Naive thymus-derived CD4-positive, alpha-beta T cell (primary cell): ENCODE measurements around the gene ARHGAP6. TPM values are rescaled to one million over a fixed set of nuclear protein-coding genes. Genes with fewer than 3 reads are reported as not detected.

Source experiments
- ATAC-seq: fragments of 150-1000 bp; cut with Tn5 transposase; 2 replicates; pipeline ENCODE4 v1.10.0; 2021; ENCODE audit warnings: mild to moderate bottlenecking, moderate library complexity
- CTCF ChIA-PET: fragments of 350-600 bp; sonication (Branson Sonifier 250); formaldehyde crosslinking; loops from one replicate; lab custom pipeline; 2021; ENCODE audit warnings: antibody characterized with exemption; lab: Charles Lee
- POLR2A ChIA-PET: fragments of 350-600 bp; sonication (Branson Sonifier 250); formaldehyde crosslinking; loops from one replicate; lab custom pipeline; 2021; ENCODE audit warnings: antibody characterized with exemption, inconsistent platforms; lab: Charles Lee
- DNase-seq, 9 donors: peaks; one replicate each; pipeline versions ENCODE4 v3.0.0 to v3.0.0-alpha.2; 2020 to 2022; ENCODE audit warnings: mixed read lengths in 1 of 9
- H3K27ac ChIP-seq: one replicate; pipeline ENCODE4 v1.7.0; 2013; ENCODE audit warnings: mild to moderate bottlenecking, low read depth, low read length, moderate library complexity
- H3K27me3 ChIP-seq, 2 donors: one replicate each; pipeline ENCODE4 v1.7.0; 2013; ENCODE audit warnings: low read length in 2 of 2, mild to moderate bottlenecking in 2 of 2, moderate library complexity in 2 of 2; ENCODE audit not compliant: control insufficient read depth in 2 of 2, insufficient read depth in 2 of 2
- H3K36me3 ChIP-seq, 3 experiments: 1 replicate in 2 of 3; 2 replicates in 1 of 3; pipeline ENCODE4 v1.7.0; 2013; ENCODE audit warnings: low read length in 3 of 3, mild to moderate bottlenecking in 3 of 3, moderate library complexity in 1 of 3; ENCODE audit not compliant: insufficient read depth in 3 of 3, control insufficient read depth in 2 of 3
- H3K4me1 ChIP-seq, 2 donors: one replicate each; pipeline ENCODE4 v1.7.0; 2013; ENCODE audit warnings: low read length in 2 of 2, mild to moderate bottlenecking in 2 of 2, moderate library complexity in 1 of 2; ENCODE audit not compliant: control insufficient read depth in 2 of 2, insufficient read depth in 2 of 2
- H3K4me3 ChIP-seq: 2 replicates; pipeline ENCODE4 v1.7.0; 2013; ENCODE audit warnings: mild to moderate bottlenecking, low read length
- H3K9me3 ChIP-seq, 3 experiments: 1 replicate in 2 of 3; 2 replicates in 1 of 3; pipeline ENCODE4 v1.7.0; 2013; ENCODE audit warnings: low read length in 3 of 3; ENCODE audit not compliant: control insufficient read depth in 2 of 3
- H3K27ac Mint-ChIP-seq, 9 donors: one replicate each; pipeline ENCODE4 v1.8.0; 2020 to 2022; ENCODE audit warnings: mixed read lengths in 9 of 9, mild to moderate bottlenecking in 8 of 9, moderate library complexity in 5 of 9, inconsistent platforms in 2 of 9
- H3K27me3 Mint-ChIP-seq, 5 donors: one replicate each; pipeline ENCODE4 v1.8.0; 2021 to 2022; ENCODE audit warnings: mixed read lengths in 5 of 5, mild to moderate bottlenecking in 1 of 5
- H3K36me3 Mint-ChIP-seq, 5 donors: one replicate each; pipeline ENCODE4 v1.8.0; 2020 to 2022; ENCODE audit warnings: mixed read lengths in 5 of 5, mild to moderate bottlenecking in 3 of 5, inconsistent platforms in 1 of 5
- H3K4me1 Mint-ChIP-seq, 7 donors: one replicate each; pipeline ENCODE4 v1.8.0; 2020 to 2022; ENCODE audit warnings: mixed read lengths in 7 of 7, mild to moderate bottlenecking in 3 of 7, inconsistent platforms in 1 of 7
- H3K4me3 Mint-ChIP-seq, 10 donors: one replicate each; pipeline ENCODE4 v1.8.0; 2020 to 2022; ENCODE audit warnings: mild to moderate bottlenecking in 10 of 10, mixed read lengths in 10 of 10, moderate library complexity in 6 of 10, inconsistent platforms in 2 of 10
- H3K9me3 Mint-ChIP-seq, 11 donors: one replicate each; pipeline ENCODE4 v1.8.0; 2020 to 2022; ENCODE audit warnings: mixed read lengths in 11 of 11, mild to moderate bottlenecking in 4 of 11, inconsistent platforms in 1 of 11, moderate library complexity in 1 of 11
- intact Hi-C, 2 donors: fragments of 100-400 bp; cut with micrococcal nuclease; formaldehyde crosslinking; loops; one replicate each; pipeline ENCODE4 v1.15.1; 2023
- polyA plus RNA-seq, 2 donors: library from polyadenylated mRNA; unstranded; fragments of 300-500 nt; fragmentation: Illumina TruSeq; gene quantifications; one replicate each; pipeline ENCODE4 v1.2.3, GENCODE V29; 2021
- total RNA-seq, 6 experiments: library from RNA in 5 of 6; stranded (reverse) in 5 of 6; gene quantifications; 1 replicate in 5 of 6; 2 replicates in 1 of 6; pipeline ENCODE4 v1.2.3 and lab custom pipeline; 2021 to 2026

The ARHGAP6 gene
- total RNA-seq (under 1 TPM in 2 of 5 experiments, not detected in 3; 0.11 to 0.83 TPM), polyA plus RNA-seq (not detected), total RNA-seq (lab: John Stamatoyannopoulos, UW) (not detected)

- Mint-ChIP-seq H3K9me3 (peaks cover 0 to 5% (median 0%) of the 10 kb centered on the region in 11 donors), H3K4me1 (peaks cover 0 to 12% (median 3%) of the 10 kb centered on the region in 7 donors), H3K36me3 (no peaks in the 10 kb centered on the region), H3K27me3 (peaks cover 32 to 57% (median 44%) of the 10 kb centered on the region in 5 donors), H3K4me3 (peak within 1 kb of the TSS in 5 of 10 donors; percentile 8 to 70 (median 40)), H3K27ac (no peak within 1 kb of the TSS)
- Histone ChIP-seq H3K27me3 (no peaks in the 10 kb centered on the region), H3K4me1 (no peaks in the 10 kb centered on the region), H3K27ac (no peak within 1 kb of the TSS), H3K4me3 (no peak within 1 kb of the TSS), H3K36me3 (no peaks in the 10 kb centered on the region), H3K9me3 (no peaks in the 10 kb centered on the region)
- intact Hi-C loops: no loop called here
- no peak for DNase-seq
- ChIA-PET CTCF (interaction anchor here (0.6 kb wide), 1 partner anchor 31 kb away, joined by 3 read pairs; no protein-coding TSS in a partner anchor), POLR2A (no interaction called here)
- ATAC-seq: no peak
Observed at GRCh38 chrX:11665168-11666111, at the start of gene ARHGAP6. ARHGAP6 (minus strand) TSS chrX:11665920; CDS start chrX:11664828, 1,092 bp downstream.

- Histone ChIP-seq H3K4me3 (no peak overlapping the region), H3K9me3 (no peaks in the 10 kb centered on the region), H3K36me3 (no peaks in the 10 kb centered on the region), H3K4me1 (no peaks in the 10 kb centered on the region), H3K27ac (no peak overlapping the region), H3K27me3 (no peaks in the 10 kb centered on the region)
- ATAC-seq (no peak), DNase-seq (no peak)
- H3K4me1 Mint-ChIP-seq: no peaks in the 10 kb centered on the region
- CTCF ChIA-PET: no interaction called here
- H3K27me3 Mint-ChIP-seq: no peaks in the 10 kb centered on the region
- no peaks in the 10 kb centered on the region for H3K36me3 Mint-ChIP-seq
- no peak overlapping the region for H3K27ac Mint-ChIP-seq
- no peak overlapping the region for H3K4me3 Mint-ChIP-seq
- peaks cover 0 to 3% (median 0%) of the 10 kb centered on the region in 11 donors for H3K9me3 Mint-ChIP-seq
- POLR2A ChIA-PET: no interaction called here
- intact Hi-C loops: no loop called here
Observed at GRCh38 chrX:11704725-11705495, 39.2 kb upstream of the ARHGAP6 start.

GRCh38 chrX:11703855-11704254, 38.1 kb upstream of the ARHGAP6 start:
- Histone ChIP-seq H3K27ac (no peak overlapping the region), H3K4me3 (no peak overlapping the region), H3K36me3 (no peaks in the 10 kb centered on the region), H3K9me3 (no peaks in the 10 kb centered on the region), H3K4me1 (no peaks in the 10 kb centered on the region), H3K27me3 (no peaks in the 10 kb centered on the region)
- Mint-ChIP-seq H3K27me3 (no peaks in the 10 kb centered on the region), H3K27ac (no peak overlapping the region), H3K36me3 (no peaks in the 10 kb centered on the region), H3K4me1 (no peaks in the 10 kb centered on the region), H3K4me3 (no peak overlapping the region), H3K9me3 (peaks cover 0 to 3% (median 0%) of the 10 kb centered on the region in 11 donors)
- DNase-seq (no peak), ATAC-seq (no peak)
- intact Hi-C loops: no loop called here
- ChIA-PET POLR2A (no interaction called here), CTCF (no interaction called here)

- Histone ChIP-seq H3K27me3 (no peaks in the 10 kb centered on the region), H3K9me3 (no peaks in the 10 kb centered on the region), H3K4me1 (no peaks in the 10 kb centered on the region), H3K36me3 (no peaks in the 10 kb centered on the region), H3K27ac (no peak overlapping the region), H3K4me3 (no peak overlapping the region)
- CTCF ChIA-PET: no interaction called here
- Mint-ChIP-seq H3K27ac (no peak overlapping the region), H3K9me3 (peaks cover 0 to 3% (median 0%) of the 10 kb centered on the region in 11 donors), H3K4me1 (no peaks in the 10 kb centered on the region), H3K36me3 (no peaks in the 10 kb centered on the region), H3K27me3 (no peaks in the 10 kb centered on the region), H3K4me3 (no peak overlapping the region)
- ATAC-seq (no peak), DNase-seq (no peak)
- POLR2A ChIA-PET: no interaction called here
- intact Hi-C loops: no loop called here
Observed at GRCh38 chrX:11702965-11703631, 37.4 kb upstream of the ARHGAP6 start.

GRCh38 chrX:11702420-11702819, 36.7 kb upstream of the ARHGAP6 start:
- Mint-ChIP-seq H3K27ac (no peak overlapping the region), H3K9me3 (peaks cover 0 to 3% (median 0%) of the 10 kb centered on the region in 11 donors), H3K4me3 (no peak overlapping the region), H3K4me1 (no peaks in the 10 kb centered on the region), H3K27me3 (no peaks in the 10 kb centered on the region), H3K36me3 (no peaks in the 10 kb centered on the region)
- H3K27me3 ChIP-seq: no peaks in the 10 kb centered on the region
- H3K36me3 ChIP-seq: no peaks in the 10 kb centered on the region
- no peaks in the 10 kb centered on the region for H3K4me1 ChIP-seq
- H3K9me3 ChIP-seq: no peaks in the 10 kb centered on the region
- DNase-seq: no peak
- no peak overlapping the region for H3K4me3 ChIP-seq
- ATAC-seq: no peak
- ChIA-PET CTCF (no interaction called here), POLR2A (no interaction called here)
- intact Hi-C loops: no loop called here
- no peak overlapping the region for H3K27ac ChIP-seq

- Mint-ChIP-seq H3K27me3 (peaks cover 0 to 9% (median 8%) of the 10 kb centered on the region in 5 donors), H3K27ac (no peak overlapping the region), H3K36me3 (no peaks in the 10 kb centered on the region), H3K9me3 (peaks cover 0 to 2% (median 0%) of the 10 kb centered on the region in 11 donors), H3K4me1 (no peaks in the 10 kb centered on the region), H3K4me3 (no peak overlapping the region)
- Histone ChIP-seq H3K27ac (no peak overlapping the region), H3K36me3 (no peaks in the 10 kb centered on the region), H3K4me3 (no peak overlapping the region), H3K4me1 (no peaks in the 10 kb centered on the region), H3K9me3 (no peaks in the 10 kb centered on the region), H3K27me3 (no peaks in the 10 kb centered on the region)
- ChIA-PET POLR2A (no interaction called here), CTCF (no interaction called here)
- intact Hi-C loops: no loop called here
- ATAC-seq: no peak
- DNase-seq: no peak
Observed at GRCh38 chrX:11698702-11699101, 33.0 kb upstream of the ARHGAP6 start.
